ENCODE results near the gene CELSR3. TPM values are rescaled to one million over a fixed set of nuclear protein-coding genes. Genes with fewer than 3 reads are reported as not detected.
A peak's percentile ranks its signal among the peaks of the same experiment; 100 is the strongest.

The CELSR3 gene
- total RNA-seq, 1 experiment from 2014 or later, result 23.9 TPM

- Histone ChIP-seq H4K8ac (replicated peaks; ENCODE audit: insufficient read length, low read depth, low read length) (no peak overlapping the region), H3K23ac (ENCODE audit: insufficient read length, low read depth, low read length) (no peak overlapping the region), H3K27me3 (ENCODE audit: insufficient read depth, low read length) (no peaks in the 10 kb centered on the region), H3K56ac (ENCODE audit: insufficient read length, low read depth, low read length) (no peak overlapping the region), H3K4me2 (ENCODE audit: insufficient read depth, insufficient read length, low read length) (no peak overlapping the region), H3K9me3 (ENCODE audit: control insufficient read depth, low read depth, low read length) (no peaks in the 10 kb centered on the region), H3K14ac (ENCODE audit: insufficient read depth, low read length) (no peak overlapping the region), H3K18ac (ENCODE audit: insufficient read length, low read depth, low read length) (peak overlapping the region; percentile 6), H3K9ac (ENCODE audit: extremely low read depth, insufficient read length, low read length) (no peak overlapping the region), H3K79me2 (ENCODE audit: insufficient read depth, low read length) (no peaks in the 10 kb centered on the region), H4K20me1 (ENCODE audit: control insufficient read depth, insufficient read depth, insufficient read length) (peaks cover 2% of the 10 kb centered on the region), H2AFZ (ENCODE audit: low read length) (no peak overlapping the region), H2BK15ac (ENCODE audit: low read depth, low read length) (no peak overlapping the region), H4K5ac (ENCODE audit: insufficient read length, low read depth, low read length) (no peak overlapping the region), H3T11ph (ENCODE audit: low read length) (no peak overlapping the region), H3K23me2 (ENCODE audit: insufficient read length, low read depth, low read length, poor library complexity, severe bottlenecking) (peaks cover 10% of the 10 kb centered on the region), H2BK20ac (ENCODE audit: low read depth, low read length, poor library complexity, severe bottlenecking) (no peak overlapping the region), H2BK120ac (ENCODE audit: low read depth, low read length, poor library complexity, severe bottlenecking) (no peak overlapping the region), H2BK12ac (ENCODE audit: insufficient read length, low read depth, low read length) (no peak overlapping the region), H2BK5ac (ENCODE audit: insufficient read length, low read length) (no peak overlapping the region), H3K4me1 (ENCODE audit: insufficient read depth, low read length) (no peaks in the 10 kb centered on the region; the same call in 1 of the 2 replicates), H4K91ac (ENCODE audit: insufficient read length, low read depth, low read length) (no peak overlapping the region), H3K4ac (ENCODE audit: low read depth, low read length) (no peak overlapping the region), H3K79me1 (ENCODE audit: insufficient read depth, low read depth, low read length, poor library complexity, severe bottlenecking) (no peaks in the 10 kb centered on the region), H3K27ac (ENCODE audit: insufficient read length, low read depth, low read length) (no peak overlapping the region), H2AK5ac (ENCODE audit: insufficient read length, low read length) (no peak overlapping the region)
- Mint-ChIP-seq H3K4me1 (peaks cover 6 to 14% of the 10 kb centered on the region in 2 experiments), H3K4me3 (peak overlapping the region; percentile 63 to 67), H3K9me3 (peaks cover 0 to 3% of the 10 kb centered on the region in 2 experiments; a peak in 1 of 5 replicates), H3K36me3 (ENCODE audit: insufficient read depth in 1 of 3, low read depth in 3 of 3) (peaks cover 39 to 62% (median 59%) of the 10 kb centered on the region in 3 experiments), H3K27ac (peak overlapping the region in 2 of 3 experiments; percentile 35 to 66; a peak in 2 of 7 replicates), H3K27me3 (ENCODE audit: low read depth) (peaks cover 6% of the 10 kb centered on the region; the same call in 1 of the 2 replicates)
- peak; percentile 69 for DNase-seq
- TF ChIP-seq, protein P1, sequence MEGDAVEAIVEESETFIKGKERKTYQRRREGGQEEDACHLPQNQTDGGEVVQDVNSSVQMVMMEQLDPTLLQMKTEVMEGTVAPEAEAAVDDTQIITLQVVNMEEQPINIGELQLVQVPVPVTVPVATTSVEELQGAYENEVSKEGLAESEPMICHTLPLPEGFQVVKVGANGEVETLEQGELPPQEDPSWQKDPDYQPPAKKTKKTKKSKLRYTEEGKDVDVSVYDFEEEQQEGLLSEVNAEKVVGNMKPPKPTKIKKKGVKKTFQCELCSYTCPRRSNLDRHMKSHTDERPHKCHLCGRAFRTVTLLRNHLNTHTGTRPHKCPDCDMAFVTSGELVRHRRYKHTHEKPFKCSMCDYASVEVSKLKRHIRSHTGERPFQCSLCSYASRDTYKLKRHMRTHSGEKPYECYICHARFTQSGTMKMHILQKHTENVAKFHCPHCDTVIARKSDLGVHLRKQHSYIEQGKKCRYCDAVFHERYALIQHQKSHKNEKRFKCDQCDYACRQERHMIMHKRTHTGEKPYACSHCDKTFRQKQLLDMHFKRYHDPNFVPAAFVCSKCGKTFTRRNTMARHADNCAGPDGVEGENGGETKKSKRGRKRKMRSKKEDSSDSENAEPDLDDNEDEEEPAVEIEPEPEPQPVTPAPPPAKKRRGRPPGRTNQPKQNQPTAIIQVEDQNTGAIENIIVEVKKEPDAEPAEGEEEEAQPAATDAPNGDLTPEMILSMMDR (conservative IDR thresholded peaks at IDR 0.05), result no peak
- WGBS (ENCODE audit: extremely low coverage, insufficient read length, low lambda C conversion rate), result no CpG with 5 or more reads among the region's 45 CpGs
Measured at GRCh38 chr3:48656841-48657281, 5.8 kb downstream of the CELSR3 start.

All from H9 (cell line).